MCF 10A (cell line): ENCODE measurements around the gene TKT. TPM values are rescaled to one million over a fixed set of nuclear protein-coding genes. Genes with fewer than 3 reads are reported as not detected.

Source experiments
- BruUV-seq: library from RNA; stranded (reverse); fragments of 400-500 nt; replicated peaks from 2 replicates; lab custom pipeline; 2021; lab: Mats Ljungman, UMichigan
- CTCF ChIA-PET: fragments of 300-600 bp; sonication (Branson Sonifier 250); formaldehyde crosslinking; extraction: SDS; loops from one replicate; lab custom pipeline; 2021; ENCODE audit warnings: antibody characterized with exemption, inconsistent platforms; lab: Yijun Ruan, JAX
- POLR2A ChIA-PET: fragments of 300-600, 350-650 bp; sonication (Branson Sonifier 250); formaldehyde crosslinking; extraction: SDS; loops from one replicate; lab custom pipeline; 2020; ENCODE audit warnings: antibody characterized with exemption, inconsistent platforms; lab: Yijun Ruan, JAX
- DNase-seq: peaks from one replicate; pipeline ENCODE4 v3.0.0-alpha.2; 2018; ENCODE audit not compliant: unreplicated experiment
- H3K27ac Mint-ChIP-seq: one replicate; pipeline ENCODE4 v1.8.0; 2022; ENCODE audit warnings: mild to moderate bottlenecking, low read depth, mixed read lengths; ENCODE audit not compliant: unreplicated experiment
- H3K27me3 Mint-ChIP-seq: one replicate; pipeline ENCODE4 v1.8.0; 2022; ENCODE audit warnings: mixed read lengths; ENCODE audit not compliant: insufficient read depth, unreplicated experiment
- H3K36me3 Mint-ChIP-seq: one replicate; pipeline ENCODE4 v1.8.0; 2022; ENCODE audit warnings: mild to moderate bottlenecking, moderate library complexity, mixed read lengths; ENCODE audit not compliant: insufficient read depth, unreplicated experiment
- H3K4me1 Mint-ChIP-seq: one replicate; pipeline ENCODE4 v1.8.0; 2022; ENCODE audit warnings: mixed read lengths; ENCODE audit not compliant: insufficient read depth, unreplicated experiment
- H3K4me3 Mint-ChIP-seq: one replicate; pipeline ENCODE4 v1.8.0; 2022; ENCODE audit warnings: mild to moderate bottlenecking, moderate library complexity, mixed read lengths; ENCODE audit not compliant: unreplicated experiment
- H3K9me3 Mint-ChIP-seq: one replicate; pipeline ENCODE4 v1.8.0; 2022; ENCODE audit warnings: mixed read lengths; ENCODE audit not compliant: unreplicated experiment
- intact Hi-C: fragments of 100-400 bp; cut with micrococcal nuclease; formaldehyde crosslinking; loops from 2 replicates; pipeline ENCODE4 v1.14.1; 2022
- total RNA-seq: library from RNA; stranded (reverse); gene quantifications from 2 replicates; pipeline ENCODE4 v1.2.3, GENCODE V29; 2022
- TF ChIP-seq, protein P1 (sequence below): fragments of 200-600 bp; IDR thresholded peaks from one replicate; pipeline ENCODE4 v1.8.0; 2022; ENCODE audit warnings: antibody characterized with exemption, mild to moderate bottlenecking; ENCODE audit not compliant: unreplicated experiment

Gene TKT
- total RNA-seq, 1 experiment from 2014 or later, result 326 TPM

DNA sequence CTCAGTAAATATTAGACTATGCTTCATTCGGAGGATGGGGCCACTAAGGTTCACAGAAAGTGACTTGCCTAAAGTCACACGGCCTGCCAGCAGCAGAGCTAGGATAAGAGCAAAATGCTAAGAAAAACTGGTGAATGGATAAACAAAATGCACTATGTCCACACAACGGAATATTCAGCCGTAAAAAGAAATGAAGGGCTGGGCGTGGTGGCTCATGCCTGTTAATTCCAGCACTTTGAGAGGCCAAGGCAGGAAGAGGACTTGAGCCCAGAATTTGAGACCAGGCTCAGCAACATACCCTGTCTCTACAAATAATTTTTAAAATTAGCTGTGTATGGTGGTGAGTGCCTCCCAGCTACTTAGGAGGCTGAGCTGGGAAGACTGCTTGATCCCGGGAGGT is 7.7 kb downstream of the TKT start:
- BruUV-seq, result no TSS peak
- TF ChIP-seq, protein P1, sequence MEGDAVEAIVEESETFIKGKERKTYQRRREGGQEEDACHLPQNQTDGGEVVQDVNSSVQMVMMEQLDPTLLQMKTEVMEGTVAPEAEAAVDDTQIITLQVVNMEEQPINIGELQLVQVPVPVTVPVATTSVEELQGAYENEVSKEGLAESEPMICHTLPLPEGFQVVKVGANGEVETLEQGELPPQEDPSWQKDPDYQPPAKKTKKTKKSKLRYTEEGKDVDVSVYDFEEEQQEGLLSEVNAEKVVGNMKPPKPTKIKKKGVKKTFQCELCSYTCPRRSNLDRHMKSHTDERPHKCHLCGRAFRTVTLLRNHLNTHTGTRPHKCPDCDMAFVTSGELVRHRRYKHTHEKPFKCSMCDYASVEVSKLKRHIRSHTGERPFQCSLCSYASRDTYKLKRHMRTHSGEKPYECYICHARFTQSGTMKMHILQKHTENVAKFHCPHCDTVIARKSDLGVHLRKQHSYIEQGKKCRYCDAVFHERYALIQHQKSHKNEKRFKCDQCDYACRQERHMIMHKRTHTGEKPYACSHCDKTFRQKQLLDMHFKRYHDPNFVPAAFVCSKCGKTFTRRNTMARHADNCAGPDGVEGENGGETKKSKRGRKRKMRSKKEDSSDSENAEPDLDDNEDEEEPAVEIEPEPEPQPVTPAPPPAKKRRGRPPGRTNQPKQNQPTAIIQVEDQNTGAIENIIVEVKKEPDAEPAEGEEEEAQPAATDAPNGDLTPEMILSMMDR, result no peak
- H3K9me3 Mint-ChIP-seq, result no peaks in the 10 kb centered on the region
- H3K4me3 Mint-ChIP-seq, result no peak overlapping the region
- peaks cover 29% of the 10 kb centered on the region for H3K4me1 Mint-ChIP-seq
- CTCF ChIA-PET, result interaction anchor here (0.5 to 3.7 kb wide), 6 partner anchors 22 to 1613 kb away, joined by 3 to 13 read pairs (median 4); no protein-coding TSS in a partner anchor
- peak overlapping the region; percentile 49 for H3K27ac Mint-ChIP-seq
- DNase-seq, result no peak
- intact Hi-C loops, result no loop called here
- no peaks in the 10 kb centered on the region for H3K27me3 Mint-ChIP-seq
- H3K36me3 Mint-ChIP-seq, result peaks cover 35% of the 10 kb centered on the region
- POLR2A ChIA-PET, result interaction anchor here (0.6 to 3.9 kb wide), 3 partner anchors 10 to 28 kb away, joined by 5 to 19 read pairs (median 5); no protein-coding TSS in a partner anchor

DNA sequence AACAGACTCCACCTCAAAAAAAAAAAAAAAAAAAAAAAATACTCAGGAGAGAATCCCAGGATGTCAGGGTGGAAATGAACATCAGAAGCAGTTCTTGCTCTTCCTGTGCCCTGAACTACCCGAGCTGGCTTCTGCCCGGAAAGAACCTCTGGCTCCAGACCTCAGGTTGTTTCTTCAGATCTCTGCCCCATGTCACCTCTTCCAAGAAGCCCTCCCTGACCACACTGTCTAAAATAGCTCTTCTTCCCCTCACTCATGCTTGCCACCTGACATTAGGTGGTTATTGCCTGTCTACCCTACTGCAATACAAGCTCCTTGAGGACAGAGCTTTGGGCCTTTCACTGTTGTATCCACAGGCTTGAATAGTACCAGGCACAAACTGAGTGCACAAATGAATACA is 8.2 kb downstream of the TKT start:
- H3K27me3 Mint-ChIP-seq, result no peaks in the 10 kb centered on the region
- H3K4me3 Mint-ChIP-seq, result no peak overlapping the region
- intact Hi-C loops, result no loop called here
- POLR2A ChIA-PET, result interaction anchor here (1.5 to 3.9 kb wide), 2 partner anchors 10 to 14 kb away, joined by 5 to 19 read pairs; no protein-coding TSS in a partner anchor
- peaks cover 38% of the 10 kb centered on the region for H3K36me3 Mint-ChIP-seq
- no peak for DNase-seq
- H3K27ac Mint-ChIP-seq, result peak overlapping the region; percentile 49
- no peaks in the 10 kb centered on the region for H3K9me3 Mint-ChIP-seq
- TF ChIP-seq, protein P1, result no peak
- peaks cover 25% of the 10 kb centered on the region for H3K4me1 Mint-ChIP-seq
- no TSS peak for BruUV-seq
- CTCF ChIA-PET, result interaction anchor here (0.6 to 3.7 kb wide), 4 partner anchors 10 to 1613 kb away, joined by 3 to 13 read pairs (median 3); no protein-coding TSS in a partner anchor

DNA sequence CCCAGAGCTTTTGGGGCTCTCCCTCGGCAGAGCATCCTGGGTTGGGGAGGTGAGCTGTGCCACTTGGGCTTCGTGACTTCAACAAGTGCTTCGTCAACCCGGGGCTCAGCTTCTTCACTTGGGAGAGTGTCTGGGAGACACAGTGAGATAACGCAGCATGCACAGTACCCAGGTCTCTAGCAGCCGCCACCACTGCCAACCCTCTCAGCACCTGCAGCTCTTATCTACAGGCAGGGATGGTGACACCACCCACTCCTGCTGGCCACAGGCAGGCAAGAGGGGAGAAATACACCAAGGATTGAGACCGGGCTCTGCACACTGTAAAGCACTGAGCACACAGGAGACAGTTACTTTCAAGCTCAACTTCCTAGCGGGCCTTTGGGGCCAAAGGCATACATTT is 11.6 kb downstream of the TKT start:
- CTCF ChIA-PET, result interaction anchor here (1.2 kb wide), 1 partner anchor 10 kb away, joined by 3 read pairs; no protein-coding TSS in a partner anchor
- no peaks in the 10 kb centered on the region for H3K9me3 Mint-ChIP-seq
- DNase-seq, result no peak
- no peak overlapping the region for H3K4me3 Mint-ChIP-seq
- POLR2A ChIA-PET, result no interaction called here
- intact Hi-C loops, result no loop called here
- TF ChIP-seq, protein P1, result no peak
- no peaks in the 10 kb centered on the region for H3K27me3 Mint-ChIP-seq
- no TSS peak for BruUV-seq
- H3K36me3 Mint-ChIP-seq, result peaks cover 46% of the 10 kb centered on the region
- peaks cover 25% of the 10 kb centered on the region for H3K4me1 Mint-ChIP-seq
- no peak overlapping the region for H3K27ac Mint-ChIP-seq

DNA sequence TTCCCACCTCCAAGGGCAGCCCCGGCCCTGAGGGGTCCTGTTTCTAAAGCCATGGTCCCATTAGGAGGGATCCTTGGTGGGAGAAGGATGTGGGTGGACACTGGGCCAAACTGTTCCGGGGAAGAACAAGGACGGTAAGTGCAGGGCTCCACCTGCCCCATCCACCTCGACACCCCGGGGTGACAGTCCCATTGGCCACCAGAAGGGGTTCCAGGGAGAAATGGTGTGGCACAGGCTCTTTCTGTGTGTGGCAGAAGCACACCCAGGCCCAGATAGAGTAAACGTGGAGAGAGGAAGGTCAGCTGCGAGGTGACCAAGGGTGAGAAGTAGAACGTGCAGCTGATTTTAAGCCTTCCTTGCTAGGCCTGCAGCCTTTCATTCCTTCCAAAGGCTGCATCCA is 12.0 kb downstream of the TKT start:
- ChIA-PET CTCF (interaction anchor here (0.6 to 1.2 kb wide), 4 partner anchors 11 to 47 kb away, joined by 3 to 4 read pairs (median 4); no protein-coding TSS in a partner anchor), POLR2A (interaction anchor here (1.3 kb wide), 1 partner anchor 11 kb away, joined by 4 read pairs; no protein-coding TSS in a partner anchor)
- H3K9me3 Mint-ChIP-seq, result no peaks in the 10 kb centered on the region
- TF ChIP-seq, protein P1, result no peak
- no peak overlapping the region for H3K27ac Mint-ChIP-seq
- no peak for DNase-seq
- no peaks in the 10 kb centered on the region for H3K27me3 Mint-ChIP-seq
- BruUV-seq, result no TSS peak
- H3K4me1 Mint-ChIP-seq, result peaks cover 30% of the 10 kb centered on the region
- peaks cover 51% of the 10 kb centered on the region for H3K36me3 Mint-ChIP-seq
- intact Hi-C loops, result no loop called here
- no peak overlapping the region for H3K4me3 Mint-ChIP-seq
